H9 (cell line): ENCODE data around the gene SNAPC2. TPM values are rescaled to one million over a fixed set of nuclear protein-coding genes. Genes with fewer than 3 reads are reported as not detected.

Experiments used
- DNase-seq: peaks from one replicate; pipeline ENCODE4 v3.0.0-alpha.2; 2017
- H2AFZ ChIP-seq: one replicate; pipeline ENCODE4 v1.6.1; 2013; ENCODE audit warnings: mild to moderate bottlenecking, low read length, control low read depth, moderate library complexity
- H2AK5ac ChIP-seq: 2 replicates; pipeline ENCODE4 v1.6.1; 2013; ENCODE audit warnings: low read length, control low read depth, mixed read lengths; ENCODE audit not compliant: insufficient read length
- H2BK120ac ChIP-seq: one replicate; pipeline ENCODE4 v1.6.1; 2013; ENCODE audit warnings: low read depth, mild to moderate bottlenecking, low read length, control low read depth, inconsistent platforms; ENCODE audit not compliant: poor library complexity, severe bottlenecking
- H2BK12ac ChIP-seq: 2 replicates; pipeline ENCODE4 v1.6.1; 2013; ENCODE audit warnings: low read length, control low read depth, mixed read lengths, low read depth; ENCODE audit not compliant: insufficient read length
- H2BK15ac ChIP-seq: 2 replicates; pipeline ENCODE4 v1.6.1; 2013; ENCODE audit warnings: low read depth, low read length, control low read depth
- H2BK20ac ChIP-seq: one replicate; pipeline ENCODE4 v1.6.1; 2013; ENCODE audit warnings: low read depth, mild to moderate bottlenecking, low read length, control low read depth, inconsistent platforms; ENCODE audit not compliant: poor library complexity, severe bottlenecking
- H2BK5ac ChIP-seq: 2 replicates; pipeline ENCODE4 v1.6.1; 2013; ENCODE audit warnings: low read length, control low read depth, mixed read lengths; ENCODE audit not compliant: insufficient read length
- H3K14ac ChIP-seq: 2 replicates; pipeline ENCODE4 v1.6.1; 2013; ENCODE audit warnings: low read length, control low read depth; ENCODE audit not compliant: insufficient read depth
- H3K18ac ChIP-seq: 2 replicates; pipeline ENCODE4 v1.6.1; 2013; ENCODE audit warnings: low read depth, mild to moderate bottlenecking, mixed read lengths, low read length, control low read depth; ENCODE audit not compliant: insufficient read length
- H3K23ac ChIP-seq: 2 replicates; pipeline ENCODE4 v1.6.1; 2013; ENCODE audit warnings: low read length, control low read depth, mixed read lengths, low read depth; ENCODE audit not compliant: insufficient read length
- H3K23me2 ChIP-seq: 2 replicates; pipeline ENCODE4 v1.6.1; 2013; ENCODE audit warnings: low read depth, mild to moderate bottlenecking, mixed read lengths, low read length, control low read depth; ENCODE audit not compliant: insufficient read length, poor library complexity, severe bottlenecking
- H3K27ac ChIP-seq: 2 replicates; pipeline ENCODE4 v1.5.1; 2013; ENCODE audit warnings: low read length, control low read depth, mixed read lengths, low read depth; ENCODE audit not compliant: insufficient read length
- H3K27me3 ChIP-seq: 2 replicates; pipeline ENCODE4 v1.6.1; 2013; ENCODE audit warnings: low read length, control low read depth, inconsistent platforms; ENCODE audit not compliant: insufficient read depth
- H3K4ac ChIP-seq: 2 replicates; pipeline ENCODE4 v1.6.1; 2013; ENCODE audit warnings: low read depth, mild to moderate bottlenecking, control low read depth, inconsistent platforms, low read length, moderate library complexity
- H3K4me1 ChIP-seq: 2 replicates; pipeline ENCODE4 v1.6.1; 2013; ENCODE audit warnings: low read length, control low read depth, inconsistent platforms; ENCODE audit not compliant: insufficient read depth
- H3K4me2 ChIP-seq: 2 replicates; pipeline ENCODE4 v1.6.1; 2013; ENCODE audit warnings: low read length, control low read depth, mixed read lengths; ENCODE audit not compliant: insufficient read length, insufficient read depth
- H3K56ac ChIP-seq: 2 replicates; pipeline ENCODE4 v1.6.1; 2013; ENCODE audit warnings: low read depth, mild to moderate bottlenecking, mixed read lengths, low read length, control low read depth; ENCODE audit not compliant: insufficient read length
- H3K79me1 ChIP-seq: 2 replicates; pipeline ENCODE4 v1.6.1; 2013; ENCODE audit warnings: low read depth, mild to moderate bottlenecking, moderate library complexity, low read length, control low read depth, inconsistent platforms; ENCODE audit not compliant: insufficient read depth, poor library complexity, severe bottlenecking
- H3K79me2 ChIP-seq: 2 replicates; pipeline ENCODE4 v1.6.1; 2013; ENCODE audit warnings: low read length, control low read depth, inconsistent platforms; ENCODE audit not compliant: insufficient read depth
- H3K9ac ChIP-seq: 2 replicates; pipeline ENCODE4 v1.6.1; 2013; ENCODE audit warnings: low read length, control low read depth, mixed read lengths; ENCODE audit not compliant: insufficient read length; ENCODE audit errors: extremely low read depth
- H3K9me3 ChIP-seq: one replicate; pipeline ENCODE4 v1.6.1; 2013; ENCODE audit warnings: low read depth, low read length, inconsistent platforms; ENCODE audit not compliant: control insufficient read depth
- H3T11ph ChIP-seq: one replicate; pipeline ENCODE4 v1.6.1; 2013; ENCODE audit warnings: mild to moderate bottlenecking, low read length, control low read depth, inconsistent platforms
- H4K20me1 ChIP-seq: one replicate; pipeline ENCODE4 v1.6.1; 2013; ENCODE audit not compliant: control insufficient read depth, insufficient read length, insufficient read depth
- H4K5ac ChIP-seq: 2 replicates; pipeline ENCODE4 v1.6.1; 2013; ENCODE audit warnings: low read depth, mild to moderate bottlenecking, mixed read lengths, low read length, control low read depth; ENCODE audit not compliant: insufficient read length
- H4K8ac ChIP-seq: replicated peaks from 2 replicates; pipeline ENCODE4 v1.6.1; 2013; ENCODE audit warnings: low read length, control low read depth, mixed read lengths, low read depth; ENCODE audit not compliant: insufficient read length
- H4K91ac ChIP-seq: 2 replicates; pipeline ENCODE4 v1.6.1; 2013; ENCODE audit warnings: low read depth, mild to moderate bottlenecking, moderate library complexity, mixed read lengths, low read length, control low read depth; ENCODE audit not compliant: insufficient read length
- H3K27ac Mint-ChIP-seq, 3 experiments: 2 replicates in 2 of 3; 3 replicates in 1 of 3; pipeline ENCODE4 v1.8.0; 2020 to 2021; ENCODE audit warnings: mixed read lengths in 3 of 3, mild to moderate bottlenecking in 1 of 3, moderate library complexity in 1 of 3
- H3K27me3 Mint-ChIP-seq: 2 replicates; pipeline ENCODE4 v1.8.0; 2021; ENCODE audit warnings: low read depth, mild to moderate bottlenecking, moderate library complexity, mixed read lengths
- H3K36me3 Mint-ChIP-seq, 3 experiments: 2 replicates in 2 of 3; 3 replicates in 1 of 3; pipeline ENCODE4 v1.8.0; 2020 to 2021; ENCODE audit warnings: low read depth in 3 of 3, mixed read lengths in 3 of 3; ENCODE audit not compliant: insufficient read depth in 1 of 3
- H3K4me1 Mint-ChIP-seq, 2 experiments: 2 replicates each; pipeline ENCODE4 v1.8.0; 2020; ENCODE audit warnings: mixed read lengths in 2 of 2
- H3K4me3 Mint-ChIP-seq, 2 experiments: 2 replicates in 1 of 2; 3 replicates in 1 of 2; pipeline ENCODE4 v1.8.0; 2020 to 2021; ENCODE audit warnings: mild to moderate bottlenecking in 2 of 2, mixed read lengths in 2 of 2, moderate library complexity in 1 of 2
- H3K9me3 Mint-ChIP-seq, 2 experiments: 2 replicates in 1 of 2; 3 replicates in 1 of 2; pipeline ENCODE4 v1.8.0; 2020; ENCODE audit warnings: mild to moderate bottlenecking in 2 of 2, mixed read lengths in 2 of 2, moderate library complexity in 1 of 2
- CTCF ChIP-seq: fragments of 200-600 bp; sonication (generic); conservative IDR thresholded peaks from 3 replicates; pipeline ENCODE4 v1.8.0; 2021; ENCODE audit warnings: antibody characterized with exemption, mild to moderate bottlenecking
- WGBS: extraction: QIAGEN DNeasy Blood & Tissue Kit; methylation state at CpG from one replicate; pipeline ENCODE4 v1.1.7; 2013; ENCODE audit warnings: missing lambda C conversion rate, low lambda C conversion rate, mixed read lengths; ENCODE audit not compliant: insufficient read length; ENCODE audit errors: extremely low coverage; 5-methylcytosine and 5-hydroxymethylcytosine counted together
- total RNA-seq: library from RNA; stranded (reverse); gene quantifications from 2 replicates; pipeline ENCODE4 v1.2.1, GENCODE V29; 2021

SNAPC2 gene
- total RNA-seq, 1 experiment from 2014 or later = 17.8 TPM

- no peaks in the 10 kb centered on the region for H4K20me1 ChIP-seq
- Mint-ChIP-seq H3K4me1 (peaks cover 17 to 26% of the 10 kb centered on the region in 2 experiments), H3K27ac (peak within 1 kb of the TSS in 1 of 3 experiments; percentile 90; a peak in 2 of 7 replicates), H3K36me3 (peaks cover 0 to 6% (median 5%) of the 10 kb centered on the region in 3 experiments; a peak in 4 of 7 replicates), H3K4me3 (peak within 1 kb of the TSS; percentile 82 to 97), H3K27me3 (peaks cover 12% of the 10 kb centered on the region), H3K9me3 (no peaks in the 10 kb centered on the region)
- H3K4ac ChIP-seq = no peak within 1 kb of the TSS
- no peak within 1 kb of the TSS; the same call in 1 of the 2 replicates for H2BK15ac ChIP-seq
- peaks cover 13% of the 10 kb centered on the region for H3K23me2 ChIP-seq
- H3K14ac ChIP-seq = peak within 1 kb of the TSS; percentile 88; the same call in 1 of the 2 replicates
- H3K4me1 ChIP-seq = no peaks in the 10 kb centered on the region; the same call in 1 of the 2 replicates
- H3K27me3 ChIP-seq = peaks cover 1% of the 10 kb centered on the region; the same call in 1 of the 2 replicates
- H3K9ac ChIP-seq = peak within 1 kb of the TSS; percentile 20
- TF ChIP-seq CTCF = no peak
- DNase-seq = peak; percentile 94
- no CpG with 5 or more reads among the region's 88 CpGs for WGBS
- no peak within 1 kb of the TSS for H3T11ph ChIP-seq
- H3K79me2 ChIP-seq = no peaks in the 10 kb centered on the region
- no peaks in the 10 kb centered on the region for H3K9me3 ChIP-seq
- H2BK5ac ChIP-seq = no peak within 1 kb of the TSS
- peak within 1 kb of the TSS; percentile 71 for H3K4me2 ChIP-seq
- no peak within 1 kb of the TSS for H4K91ac ChIP-seq
- no peak within 1 kb of the TSS for H2BK20ac ChIP-seq
- H2BK12ac ChIP-seq = no peak within 1 kb of the TSS
- no peak within 1 kb of the TSS for H2BK120ac ChIP-seq
- no peak within 1 kb of the TSS for H2AK5ac ChIP-seq
- H3K56ac ChIP-seq = no peak within 1 kb of the TSS
- H4K5ac ChIP-seq = no peak within 1 kb of the TSS
- H2AFZ ChIP-seq = peak within 1 kb of the TSS; percentile 43
- no peak within 1 kb of the TSS for H4K8ac ChIP-seq
- H3K79me1 ChIP-seq = no peaks in the 10 kb centered on the region
- no peak within 1 kb of the TSS for H3K23ac ChIP-seq
- no peak within 1 kb of the TSS for H3K27ac ChIP-seq
- peak within 1 kb of the TSS; percentile 75 for H3K18ac ChIP-seq
Observed at GRCh38 chr19:7874076-7874896, 45.9 kb upstream of the SNAPC2 start, which contains the start of gene PRR36. TSS of gene PRR36 (minus strand) at chr19:7874390. CDS start at chr19:7873689, 701 bp downstream.
